OCI-LY7 (cell line): ENCODE measurements around the gene DUSP2.

ENCODE experiments used
- EZH2phosphoT487 ChIP-seq: fragments of 200-600 bp; sonication (generic); IDR thresholded peaks from 2 replicates; pipeline ENCODE4 v1.6.1; 2018; ENCODE audit warnings: low read depth, borderline replicate concordance, mild to moderate bottlenecking, mixed run types, antibody characterized with exemption, low read length, moderate library complexity, mixed read lengths
- TF ChIP-seq, protein P1 (sequence below): fragments of 200-600 bp; sonication (generic); conservative IDR thresholded peaks from 2 replicates; pipeline ENCODE4 v1.5.1; 2014; ENCODE audit warnings: mild to moderate bottlenecking, antibody characterized with exemption, low read length, moderate library complexity, mixed read lengths

- TF ChIP-seq, protein P1, sequence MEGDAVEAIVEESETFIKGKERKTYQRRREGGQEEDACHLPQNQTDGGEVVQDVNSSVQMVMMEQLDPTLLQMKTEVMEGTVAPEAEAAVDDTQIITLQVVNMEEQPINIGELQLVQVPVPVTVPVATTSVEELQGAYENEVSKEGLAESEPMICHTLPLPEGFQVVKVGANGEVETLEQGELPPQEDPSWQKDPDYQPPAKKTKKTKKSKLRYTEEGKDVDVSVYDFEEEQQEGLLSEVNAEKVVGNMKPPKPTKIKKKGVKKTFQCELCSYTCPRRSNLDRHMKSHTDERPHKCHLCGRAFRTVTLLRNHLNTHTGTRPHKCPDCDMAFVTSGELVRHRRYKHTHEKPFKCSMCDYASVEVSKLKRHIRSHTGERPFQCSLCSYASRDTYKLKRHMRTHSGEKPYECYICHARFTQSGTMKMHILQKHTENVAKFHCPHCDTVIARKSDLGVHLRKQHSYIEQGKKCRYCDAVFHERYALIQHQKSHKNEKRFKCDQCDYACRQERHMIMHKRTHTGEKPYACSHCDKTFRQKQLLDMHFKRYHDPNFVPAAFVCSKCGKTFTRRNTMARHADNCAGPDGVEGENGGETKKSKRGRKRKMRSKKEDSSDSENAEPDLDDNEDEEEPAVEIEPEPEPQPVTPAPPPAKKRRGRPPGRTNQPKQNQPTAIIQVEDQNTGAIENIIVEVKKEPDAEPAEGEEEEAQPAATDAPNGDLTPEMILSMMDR = no peak
- TF ChIP-seq EZH2phosphoT487 = no peak
These were observed 25.9 kb downstream of the DUSP2 start for GRCh38 chr2:96119389-96119751.
